GM13976 (cell line): ENCODE results near the gene FOXF1.

Experiments used
- DNase-seq: peaks from one replicate; pipeline ENCODE4 v3.0.0; 2012; ENCODE audit warnings: low spot score
- CTCF ChIP-seq: IDR thresholded peaks from 2 replicates; pipeline ENCODE4 v1.5.1; 2012; ENCODE audit warnings: borderline replicate concordance, mild to moderate bottlenecking; ENCODE audit not compliant: insufficient read depth; ENCODE audit errors: extremely low read depth, missing control alignments, control extremely low read depth
- in situ Hi-C: fragments of 300-500 bp; cut with MboI; formaldehyde crosslinking; loops from one replicate; pipeline ENCODE4 v1.12.0; 2022; ENCODE audit warnings: low sequenced_read_pairs, mixed read lengths, inconsistent platforms; ENCODE audit not compliant: unreplicated experiment

Gene FOXF1

GRCh38 chr16:86547286-86547685 is 37.0 kb downstream of the FOXF1 start:
- no peak for DNase-seq
- in situ Hi-C loops, result no loop called here
- TF ChIP-seq CTCF, result no peak

DNA sequence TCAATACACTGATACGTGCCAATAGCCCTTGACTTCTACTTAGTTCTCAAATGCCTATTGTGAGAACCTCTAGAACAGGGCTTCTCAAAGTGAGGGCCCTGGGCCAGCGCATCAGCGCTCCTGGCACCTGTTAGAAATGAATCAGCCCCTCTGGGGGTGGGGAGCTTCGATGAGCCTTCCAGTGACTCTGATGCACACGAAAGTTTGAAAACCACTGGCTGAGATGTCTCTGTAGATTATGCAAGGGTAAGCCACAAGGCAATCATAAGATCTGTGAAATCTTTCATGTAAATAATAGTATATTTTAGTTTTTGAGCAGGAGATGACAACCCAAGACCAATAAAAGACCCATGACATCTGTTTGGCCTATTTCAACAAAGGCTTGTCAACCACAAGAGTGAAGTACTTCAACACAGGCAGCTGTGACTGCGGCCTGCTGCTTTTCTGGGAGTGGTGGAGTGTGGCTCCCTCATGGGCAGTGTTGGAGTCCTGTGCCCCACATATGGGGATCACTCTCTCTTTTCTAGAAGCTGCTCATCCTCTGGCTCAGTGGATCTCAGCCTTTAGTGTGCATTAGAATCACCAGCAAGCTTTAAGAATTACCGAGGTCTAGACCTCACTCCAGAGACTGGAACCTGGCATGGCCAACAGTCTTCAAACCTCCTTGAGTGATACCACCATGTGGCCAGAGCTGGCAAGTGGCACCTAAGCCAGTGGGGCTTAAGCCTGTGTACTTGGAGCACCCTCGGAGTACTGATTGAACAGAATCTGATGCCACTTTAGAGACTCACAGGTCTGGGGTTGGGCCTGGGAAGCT is 39.0 kb downstream of the FOXF1 start:
- TF ChIP-seq CTCF, result no peak
- DNase-seq, result no peak
- in situ Hi-C loops, result no loop called here

DNA sequence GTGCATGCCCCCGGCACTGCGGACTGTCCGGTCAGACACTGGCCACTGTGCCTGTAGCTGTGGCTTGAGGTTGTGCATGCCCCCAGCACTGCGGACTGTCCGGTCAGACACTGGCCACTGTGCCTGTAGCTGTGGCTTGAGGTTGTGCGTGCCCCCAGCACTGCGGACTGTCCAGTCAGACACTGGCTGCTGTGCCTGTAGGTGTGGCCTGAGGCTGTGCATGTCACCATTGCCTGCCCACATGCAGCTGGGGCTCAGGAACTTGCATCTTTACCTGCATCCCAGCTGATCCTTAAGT is 39.5 kb downstream of the FOXF1 start:
- TF ChIP-seq CTCF, result no peak
- in situ Hi-C loops, result loop anchor here (25.0 kb wide), 1 partner anchor 737 kb away; no protein-coding TSS in a partner anchor
- no peak for DNase-seq

- in situ Hi-C loops, result loop anchor here (25.0 kb wide), 1 partner anchor 737 kb away; no protein-coding TSS in a partner anchor
- DNase-seq, result no peak
- no peak for TF ChIP-seq CTCF
Observed at GRCh38 chr16:86550281-86550680, 40.0 kb downstream of the FOXF1 start.

DNA sequence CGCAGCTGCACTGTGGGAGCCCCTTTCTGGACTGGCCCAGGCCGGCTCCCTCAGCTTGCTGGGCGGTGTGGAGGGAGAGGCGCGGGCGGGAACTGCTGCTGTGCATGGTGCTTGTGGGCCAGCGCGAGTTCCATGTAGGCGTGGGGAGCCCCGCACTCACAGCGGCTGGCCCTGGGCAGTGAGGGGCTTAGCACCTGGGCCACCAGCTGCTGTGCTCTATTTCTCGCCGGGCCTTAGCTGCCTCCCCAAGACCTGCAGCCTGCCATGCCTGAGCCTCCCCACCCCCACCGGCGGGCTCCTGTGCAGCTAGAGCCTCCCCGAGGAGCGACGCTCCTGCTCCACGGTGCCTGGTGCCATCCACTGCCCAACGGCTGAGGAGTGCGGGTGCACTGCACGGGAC is 43.0 kb downstream of the FOXF1 start:
- in situ Hi-C loops, result loop anchor here (25.0 kb wide), 1 partner anchor 734 kb away; no protein-coding TSS in a partner anchor
- TF ChIP-seq CTCF, result no peak
- no peak for DNase-seq

DNA sequence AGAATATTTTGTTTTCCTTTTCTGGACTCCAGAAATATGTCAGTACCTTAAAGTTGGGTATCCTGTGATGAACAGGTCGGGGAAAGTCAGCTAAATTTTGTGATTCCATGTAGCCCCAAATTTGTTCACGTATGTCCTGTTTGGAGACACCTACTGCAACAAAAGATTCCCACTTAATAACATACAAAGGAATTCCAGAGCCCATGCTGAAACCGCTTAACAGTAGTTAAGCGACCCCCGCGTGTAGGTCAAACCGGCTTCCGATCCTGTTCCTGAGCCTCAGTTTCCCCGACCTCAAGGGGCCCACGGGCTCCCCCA is 44.2 kb downstream of the FOXF1 start:
- in situ Hi-C loops, result loop anchor here (25.0 kb wide), 1 partner anchor 733 kb away; no protein-coding TSS in a partner anchor
- TF ChIP-seq CTCF, result no peak
- DNase-seq, result no peak
